ENCODE measurements around the gene TMEM176B.

Gene TMEM176B

DNA sequence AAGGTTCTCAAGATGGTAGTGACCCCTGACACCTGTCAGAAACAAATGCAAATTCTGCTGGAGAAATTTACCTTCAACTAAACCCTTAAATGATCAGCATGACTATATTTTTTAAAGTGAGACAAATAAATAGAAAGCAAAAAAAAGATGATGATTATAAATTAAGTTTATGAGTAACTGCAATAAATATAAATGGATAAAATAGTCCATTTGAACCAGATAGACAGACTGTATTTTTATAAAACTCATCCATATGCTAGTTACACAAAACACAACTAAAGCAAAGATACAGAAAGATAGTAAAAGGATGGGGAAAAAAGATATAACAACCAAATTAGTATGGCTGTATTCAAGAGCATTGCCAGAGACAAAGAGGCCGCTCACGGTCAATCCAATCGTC is 6.3 kb upstream of the TMEM176B start:
- H3K27ac ChIP-seq = no peak overlapping the region

DNA sequence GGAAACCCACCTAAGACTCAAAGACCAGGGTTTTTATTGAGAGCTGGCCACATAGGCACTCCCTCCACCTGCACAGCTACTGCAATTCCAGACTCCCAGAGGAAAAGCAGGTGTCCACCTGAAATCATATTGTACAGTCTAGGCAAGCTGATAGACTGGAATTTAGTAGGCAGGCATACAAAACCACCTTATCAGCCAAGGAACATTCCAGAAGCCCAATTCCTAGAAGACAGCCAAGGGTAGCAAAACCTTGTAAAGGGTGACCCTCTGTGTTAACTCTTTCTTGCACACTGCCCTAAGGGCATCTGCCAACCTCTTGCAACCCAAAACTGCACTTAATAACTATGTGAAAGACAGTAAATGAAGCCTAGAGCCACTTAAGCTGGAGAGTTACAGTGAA is 5.7 kb upstream of the TMEM176B start:
- H3K27ac ChIP-seq = no peak overlapping the region
- TF ChIP-seq ZFX (IDR thresholded peaks at IDR 0.05) (no peak), CTCF (conservative IDR thresholded peaks at IDR 0.05) (no peak)

More for the DNA sequence above, 6.3 kb upstream of the TMEM176B start:
- TF ChIP-seq ZFX (IDR thresholded peaks at IDR 0.05) (no peak), CTCF (conservative IDR thresholded peaks at IDR 0.05) (no peak)

DNA sequence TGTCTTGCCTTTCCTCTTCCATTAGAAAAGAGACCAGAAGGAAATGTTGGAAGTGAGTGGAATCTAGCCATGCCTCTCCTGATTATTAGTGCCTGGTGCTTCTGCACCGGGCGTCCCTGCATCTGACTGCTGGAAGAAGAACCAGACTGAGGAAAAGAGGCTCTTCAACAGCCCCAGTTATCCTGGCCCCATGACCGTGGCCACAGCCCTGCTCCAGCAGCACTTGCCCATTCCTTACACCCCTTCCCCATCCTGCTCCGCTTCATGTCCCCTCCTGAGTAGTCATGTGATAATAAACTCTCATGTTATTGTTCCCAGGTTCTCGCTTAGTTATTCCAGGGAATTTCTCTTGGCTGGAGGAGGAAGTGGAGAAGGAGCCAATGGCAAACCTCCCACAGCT is 4.6 kb upstream of the TMEM176B start:
- H3K27ac ChIP-seq = no peak overlapping the region
- TF ChIP-seq ZFX (IDR thresholded peaks at IDR 0.05) (no peak), CTCF (conservative IDR thresholded peaks at IDR 0.05) (no peak)

DNA sequence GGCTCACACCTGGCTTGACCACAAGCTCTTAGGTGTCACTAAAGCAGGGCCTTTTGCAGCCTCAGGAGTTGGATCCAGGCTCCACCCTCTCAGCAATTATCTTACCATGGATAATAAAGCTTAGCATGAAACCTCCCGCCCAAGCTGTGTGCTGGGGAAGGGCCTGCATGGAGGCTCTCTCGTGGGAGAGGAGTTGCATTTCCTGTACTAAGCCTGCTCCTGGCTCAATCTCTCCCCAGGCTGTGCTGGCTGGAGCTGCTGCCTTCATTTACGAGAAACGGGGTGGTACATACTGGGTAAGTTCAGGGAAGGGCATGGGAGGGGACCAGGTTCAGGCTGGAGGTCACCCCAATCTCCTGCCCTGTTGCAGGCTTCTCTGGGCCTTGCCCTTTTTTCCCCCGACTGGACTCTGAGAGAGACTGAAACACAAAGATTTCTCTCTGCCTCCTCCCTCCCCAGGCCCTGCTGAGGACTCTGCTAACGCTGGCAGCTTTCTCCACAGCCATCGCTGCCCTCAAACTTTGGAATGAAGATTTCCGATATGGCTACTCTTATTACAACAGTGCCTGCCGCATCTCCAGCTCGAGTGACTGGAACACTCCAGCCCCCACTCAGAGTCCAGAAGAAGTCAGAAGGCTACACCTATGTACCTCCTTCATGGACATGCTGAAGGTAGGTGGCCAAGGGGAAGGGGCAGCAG is 3.1 kb upstream of the TMEM176B start:
- no peak for TF ChIP-seq ZFX (IDR thresholded peaks at IDR 0.05)
- TF ChIP-seq CTCF (conservative IDR thresholded peaks at IDR 0.05) = no peak
- no peak overlapping the region for H3K27ac ChIP-seq

- no peak overlapping the region for H3K27ac ChIP-seq
- TF ChIP-seq CTCF (conservative IDR thresholded peaks at IDR 0.05) = no peak
- TF ChIP-seq ZFX (IDR thresholded peaks at IDR 0.05) = no peak
These were observed 2.0 kb upstream of the TMEM176B start for GRCh38 chr7:150801946-150802771.

GRCh38 chr7:150801242-150801945 is 1.2 kb upstream of the TMEM176B start:
- no peak for TF ChIP-seq ZFX (IDR thresholded peaks at IDR 0.05)
- no peak for TF ChIP-seq CTCF (conservative IDR thresholded peaks at IDR 0.05)

More at GRCh38 chr7:150801242-150801945, 1.2 kb upstream of the TMEM176B start:
- H3K27ac ChIP-seq = no peak overlapping the region

Data from C4-2B (cell line).